Large intestine (tissue), 3 donors: ENCODE measurements around the gene TNFRSF14. TPM values are rescaled to one million over a fixed set of nuclear protein-coding genes. Genes with fewer than 3 reads are reported as not detected.

Source experiments
- DNase-seq, 2 donors: peaks; one replicate each; pipeline versions ENCODE4 v3.0.0 to v3.0.0-alpha.2; 2013
- H3K27ac ChIP-seq: one replicate; pipeline ENCODE4 v1.5.1; 2013; ENCODE audit warnings: low read length
- H3K27me3 ChIP-seq: 2 replicates; pipeline ENCODE4 v1.6.1; 2013; ENCODE audit warnings: low read length; ENCODE audit not compliant: control insufficient read depth, insufficient read depth
- H3K36me3 ChIP-seq: 2 replicates; pipeline ENCODE4 v1.6.1; 2013; ENCODE audit warnings: low read length; ENCODE audit not compliant: control insufficient read depth, insufficient read depth
- H3K4me1 ChIP-seq: one replicate; pipeline ENCODE4 v1.6.1; 2013; ENCODE audit warnings: low read length; ENCODE audit not compliant: control insufficient read depth, insufficient read depth
- H3K4me3 ChIP-seq: one replicate; pipeline ENCODE4 v1.5.1; 2013; ENCODE audit warnings: low read length
- H3K9me3 ChIP-seq: one replicate; pipeline ENCODE4 v1.6.1; 2013; ENCODE audit warnings: mild to moderate bottlenecking, low read depth, low read length, moderate library complexity; ENCODE audit not compliant: control insufficient read depth
- WGBS: methylation state at CpG from one replicate; pipeline ENCODE4 v1.1.5; 2013; ENCODE audit warnings: low lambda C conversion rate; ENCODE audit not compliant: insufficient coverage; 5-methylcytosine and 5-hydroxymethylcytosine counted together
- polyA plus RNA-seq: library from polyadenylated mRNA; unstranded; fragments of 120-200 nt; gene quantifications from one replicate; pipeline ENCODE4 v1.2.1, GENCODE V29; 2013

Gene TNFRSF14
- polyA plus RNA-seq, 1 donor = 318 TPM

- DNase-seq = peak in 1 of 2 donors; percentile 14
- Histone ChIP-seq H3K27ac (peak overlapping the region; percentile 2), H3K4me3 (peak overlapping the region; percentile 8), H3K4me1 (peaks cover 80% of the 10 kb centered on the region), H3K27me3 (no peaks in the 10 kb centered on the region), H3K36me3 (peaks cover 63% of the 10 kb centered on the region), H3K9me3 (no peaks in the 10 kb centered on the region)
- WGBS = no CpG with 5 or more reads among the region's 15 CpGs
Observed at GRCh38 chr1:2560299-2561073, 4.3 kb downstream of the TNFRSF14 start.

GRCh38 chr1:2561446-2561845 is 5.3 kb downstream of the TNFRSF14 start:
- no peak overlapping the region for H3K4me3 ChIP-seq
- no peaks in the 10 kb centered on the region for H3K9me3 ChIP-seq
- H3K4me1 ChIP-seq = peaks cover 85% of the 10 kb centered on the region
- H3K36me3 ChIP-seq = peaks cover 63% of the 10 kb centered on the region
- no CpG with 5 or more reads among the region's 11 CpGs for WGBS
- DNase-seq = no peak
- H3K27me3 ChIP-seq = no peaks in the 10 kb centered on the region
- peak overlapping the region; percentile 13 for H3K27ac ChIP-seq

- Histone ChIP-seq H3K27me3 (no peaks in the 10 kb centered on the region), H3K27ac (peak overlapping the region; percentile 75), H3K4me1 (peaks cover 87% of the 10 kb centered on the region), H3K4me3 (no peak overlapping the region), H3K9me3 (no peaks in the 10 kb centered on the region), H3K36me3 (peaks cover 63% of the 10 kb centered on the region)
- DNase-seq = no peak
- WGBS = no CpG with 5 or more reads among the region's 24 CpGs
Observed at GRCh38 chr1:2561898-2562895, 6.0 kb downstream of the TNFRSF14 start.

GRCh38 chr1:2563205-2563604 is 7.0 kb downstream of the TNFRSF14 start:
- Histone ChIP-seq H3K4me1 (peaks cover 79% of the 10 kb centered on the region), H3K9me3 (no peaks in the 10 kb centered on the region), H3K36me3 (peaks cover 59% of the 10 kb centered on the region), H3K27ac (peak overlapping the region; percentile 75), H3K27me3 (no peaks in the 10 kb centered on the region), H3K4me3 (no peak overlapping the region)
- no CpG with 5 or more reads among the region's 18 CpGs for WGBS
- DNase-seq = peak in 1 of 2 donors; percentile 62

- DNase-seq = no peak
- H3K9me3 ChIP-seq = peaks cover 4% of the 10 kb centered on the region
- H3K36me3 ChIP-seq = peaks cover 49% of the 10 kb centered on the region
- H3K4me3 ChIP-seq = no peak overlapping the region
- peaks cover 69% of the 10 kb centered on the region for H3K4me1 ChIP-seq
- H3K27ac ChIP-seq = peak overlapping the region; percentile 75
- H3K27me3 ChIP-seq = no peaks in the 10 kb centered on the region
- no CpG with 5 or more reads among the region's 20 CpGs for WGBS
Observed at GRCh38 chr1:2564006-2564814, 8.0 kb downstream of the TNFRSF14 start.

GRCh38 chr1:2564815-2565374 is 8.7 kb downstream of the TNFRSF14 start:
- H3K27me3 ChIP-seq = no peaks in the 10 kb centered on the region
- peak; percentile 51 to 85 for DNase-seq
- 20% methylated on average over 1 of the region's 14 CpGs for WGBS
- peaks cover 63% of the 10 kb centered on the region for H3K4me1 ChIP-seq
- peaks cover 4% of the 10 kb centered on the region for H3K9me3 ChIP-seq
- peak overlapping the region; percentile 75 for H3K27ac ChIP-seq
- no peak overlapping the region for H3K4me3 ChIP-seq
- peaks cover 42% of the 10 kb centered on the region for H3K36me3 ChIP-seq

- no peak for DNase-seq
- Histone ChIP-seq H3K4me3 (no peak overlapping the region), H3K27me3 (no peaks in the 10 kb centered on the region), H3K27ac (no peak overlapping the region), H3K36me3 (peaks cover 29% of the 10 kb centered on the region), H3K4me1 (peaks cover 51% of the 10 kb centered on the region), H3K9me3 (peaks cover 12% of the 10 kb centered on the region)
- 95% methylated on average over 4 of the region's 34 CpGs for WGBS
Observed at GRCh38 chr1:2566101-2567045, 10.2 kb downstream of the TNFRSF14 start.

- no peak for DNase-seq
- Histone ChIP-seq H3K27me3 (no peaks in the 10 kb centered on the region), H3K4me3 (no peak overlapping the region), H3K4me1 (peaks cover 47% of the 10 kb centered on the region), H3K9me3 (peaks cover 17% of the 10 kb centered on the region), H3K27ac (no peak overlapping the region), H3K36me3 (peaks cover 21% of the 10 kb centered on the region)
- no CpG with 5 or more reads among the region's 16 CpGs for WGBS
Observed at GRCh38 chr1:2567083-2567679, 11.0 kb downstream of the TNFRSF14 start.
